Activated CD4-positive, alpha-beta T cell treated with anti-CD3 and anti-CD28 coated beads, Interleukin-2, amount 50 U/mL, for 1 hour (primary cell): ENCODE results near the gene SACM1L.

Experiments used
- DNase-seq: peaks from one replicate; pipeline ENCODE4 v3.0.0-alpha.2; 2020

The SACM1L gene

DNA sequence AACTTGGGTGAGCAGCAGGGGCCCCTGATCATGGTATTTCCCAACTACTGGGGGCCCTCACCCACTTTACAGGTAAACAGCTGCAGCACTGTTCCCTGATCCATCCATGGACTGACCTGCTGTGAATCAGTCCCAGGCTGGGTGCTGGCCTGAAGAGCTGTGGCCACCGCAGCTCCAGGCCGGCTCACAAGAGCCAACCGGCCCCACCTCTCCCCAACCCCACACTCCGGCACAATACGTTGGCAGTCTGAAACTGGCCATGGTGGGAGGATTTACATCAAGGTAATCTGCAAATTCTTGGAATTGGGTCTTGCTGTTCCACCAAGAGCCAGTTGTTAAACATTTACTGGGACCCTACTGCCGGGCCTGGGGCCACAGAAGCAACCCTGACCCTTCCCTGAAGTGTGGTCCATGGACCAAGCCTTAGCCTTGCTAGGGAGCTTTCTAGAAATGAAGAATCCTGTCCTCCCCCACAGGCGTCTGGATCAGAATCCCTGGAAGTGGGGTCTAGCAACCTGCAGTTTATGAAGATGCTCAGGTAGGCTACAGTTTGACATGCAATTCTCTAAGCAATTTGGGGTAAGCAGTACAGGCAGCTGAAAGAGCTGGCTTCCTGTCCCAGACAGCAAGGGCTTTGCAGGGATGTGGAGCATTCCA, 103.4 kb downstream of the SACM1L start:
- no peak for DNase-seq

DNA sequence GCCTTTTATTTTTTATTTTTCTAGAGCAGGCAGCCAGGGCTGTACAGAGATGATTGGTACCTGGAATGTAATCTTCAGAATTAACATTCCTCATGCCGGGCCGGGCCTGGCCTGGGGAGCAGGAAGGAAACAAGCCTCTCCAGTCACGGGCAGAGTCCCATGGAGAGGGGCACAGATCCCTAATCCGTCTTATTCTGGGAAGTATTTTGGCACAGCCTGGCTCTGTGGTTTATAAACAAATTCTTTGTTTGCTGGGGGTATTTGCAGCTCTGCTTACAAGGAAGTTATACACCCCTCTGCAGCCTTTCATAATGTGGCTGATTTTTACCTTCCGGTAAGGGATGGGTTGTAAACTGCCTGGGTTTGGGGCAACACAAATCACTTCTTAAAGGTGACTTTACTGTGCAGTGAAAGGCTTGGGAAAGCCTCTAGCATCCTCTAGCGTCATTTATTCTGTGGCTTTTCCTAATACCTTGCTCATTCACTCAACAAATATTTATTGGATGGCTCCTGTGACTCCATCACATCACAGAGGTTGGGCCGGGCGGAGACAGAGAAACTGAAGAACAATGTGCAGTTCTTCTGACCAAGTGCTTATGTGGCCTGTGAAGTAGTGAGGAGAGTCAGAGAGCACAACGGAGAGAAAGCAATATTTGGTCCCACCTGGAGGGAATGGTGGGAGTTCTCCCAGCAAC, 104.4 kb downstream of the SACM1L start:
- DNase-seq: no peak

DNA sequence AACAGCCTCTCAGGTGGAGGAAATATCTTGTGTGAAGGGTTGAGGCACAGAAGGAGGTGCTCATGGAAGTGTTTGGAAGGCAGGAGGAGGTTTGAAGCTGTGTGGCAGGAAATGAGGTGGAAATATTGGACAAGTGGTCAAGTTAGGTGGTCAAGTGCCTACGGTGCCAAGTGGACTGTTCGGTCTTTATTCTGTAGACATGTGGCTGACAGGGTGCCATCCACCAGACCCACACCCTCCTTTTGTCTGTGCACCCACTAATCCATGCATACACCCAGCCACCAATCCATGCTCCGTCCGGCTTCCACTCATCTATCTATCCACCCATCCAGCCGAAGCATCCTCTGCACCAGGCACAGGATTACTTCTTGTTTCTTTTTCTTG, 105.0 kb downstream of the SACM1L start:
- DNase-seq: no peak

DNA sequence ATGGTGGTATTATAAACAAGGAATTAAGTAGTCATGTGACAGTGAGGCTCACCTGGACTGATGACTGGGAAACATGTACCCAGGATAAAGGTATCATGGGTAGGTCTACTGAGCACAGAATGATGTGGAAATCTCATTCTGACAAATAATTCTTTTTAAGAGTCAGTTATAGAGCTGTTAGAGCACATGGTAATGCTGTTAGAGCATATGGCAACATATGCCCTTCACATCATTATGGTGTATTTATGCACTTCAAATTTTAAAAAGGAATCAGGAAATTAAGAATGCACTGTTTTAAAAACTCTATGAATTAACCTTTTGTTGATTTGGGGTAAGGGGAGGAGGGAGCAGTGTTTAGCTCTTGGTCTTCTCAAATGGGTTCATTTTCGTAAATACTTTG, 105.5 kb downstream of the SACM1L start:
- DNase-seq: no peak
